LNCaP clone FGC (cell line): ENCODE measurements around the gene SMTNL2.
"Not testable (repeated sequence)": the region's sequence is repeated elsewhere in the genome, so short reads cannot be mapped to it uniquely, and the experiment has no call there.

Source experiments
- DNase-seq: peaks from one replicate; pipeline ENCODE4 v3.0.0-alpha.2; 2011; ENCODE audit warnings: low read depth
- H3K4me3 ChIP-seq: 2 replicates; pipeline ENCODE4 v1.5.1; 2011; ENCODE audit warnings: mild to moderate bottlenecking, low read depth, low read length, control low read depth
- CTCF ChIP-seq: IDR thresholded peaks from 2 replicates; pipeline ENCODE4 v1.5.1; 2012; ENCODE audit warnings: mild to moderate bottlenecking; ENCODE audit not compliant: control insufficient read depth, insufficient read depth; ENCODE audit errors: extremely low read depth

SMTNL2 gene

GRCh38 chr17:4591529-4591928, 7.2 kb downstream of the SMTNL2 start:
- TF ChIP-seq CTCF = no peak
- no peak for DNase-seq
- H3K4me3 ChIP-seq = no peak overlapping the region

- no peak overlapping the region for H3K4me3 ChIP-seq
- DNase-seq = no peak
- TF ChIP-seq CTCF = no peak
Measured at GRCh38 chr17:4592240-4593005, 8.1 kb downstream of the SMTNL2 start.

- TF ChIP-seq CTCF = no peak
- no peak overlapping the region for H3K4me3 ChIP-seq
- DNase-seq = no peak
Measured at GRCh38 chr17:4593021-4593421, 8.7 kb downstream of the SMTNL2 start.

- no peak for DNase-seq
- no peak for TF ChIP-seq CTCF
- H3K4me3 ChIP-seq = no peak overlapping the region
Measured at GRCh38 chr17:4594406-4594805, 10.1 kb downstream of the SMTNL2 start.

- DNase-seq = no peak
- no peak for TF ChIP-seq CTCF
- H3K4me3 ChIP-seq = no peak overlapping the region
Measured at GRCh38 chr17:4594931-4595684, 10.8 kb downstream of the SMTNL2 start.

GRCh38 chr17:4595685-4596342, 11.5 kb downstream of the SMTNL2 start:
- not testable (repeated sequence) for H3K4me3 ChIP-seq, DNase-seq
